OCI-LY1 (cell line): ENCODE measurements around the gene RNF6.

Experiments used
- H2AFZ ChIP-seq: fragments of 200-600 bp; sonication (generic), shearing (Covaris generic); 2 replicates; pipeline ENCODE4 v1.6.0; 2014; ENCODE audit warnings: antibody characterized with exemption, mild to moderate bottlenecking, low read length
- H3F3A ChIP-seq: fragments of 200-600 bp; sonication (generic), shearing (Covaris generic); 2 replicates; pipeline ENCODE4 v1.6.0; 2014; ENCODE audit warnings: mild to moderate bottlenecking, antibody characterized with exemption, low read length, moderate library complexity; ENCODE audit not compliant: insufficient read depth
- H3K27ac ChIP-seq: fragments of 200-600 bp; sonication (generic); 2 replicates; pipeline ENCODE4 v1.5.1; 2014; ENCODE audit warnings: low read length, mixed run types, mild to moderate bottlenecking, low read depth; ENCODE audit not compliant: poor library complexity, severe bottlenecking
- H3K27me3 ChIP-seq: fragments of 200-600 bp; sonication (generic); 2 replicates; pipeline ENCODE4 v1.6.0; 2014; ENCODE audit warnings: antibody characterized with exemption, mild to moderate bottlenecking, low read length, moderate library complexity; ENCODE audit not compliant: insufficient read depth
- H3K36me3 ChIP-seq: fragments of 200-600 bp; sonication (generic); 2 replicates; pipeline ENCODE4 v1.6.1; 2014; ENCODE audit warnings: mild to moderate bottlenecking, antibody characterized with exemption, low read length, moderate library complexity, mixed read lengths; ENCODE audit not compliant: insufficient read depth
- H3K4me1 ChIP-seq: fragments of 200-600 bp; sonication (generic); 2 replicates; pipeline ENCODE4 v1.5.1; 2014; ENCODE audit warnings: mild to moderate bottlenecking, low read length, moderate library complexity; ENCODE audit not compliant: insufficient read depth, severe bottlenecking
- H3K4me2 ChIP-seq: fragments of 200-600 bp; sonication (generic), shearing (Covaris generic); 2 replicates; pipeline ENCODE4 v1.6.1; 2014; ENCODE audit warnings: low read length
- H3K4me3 ChIP-seq: fragments of 200-600 bp; sonication (generic); 2 replicates; pipeline ENCODE4 v1.5.1; 2014; ENCODE audit warnings: low read length, low read depth, mild to moderate bottlenecking, mixed read lengths; ENCODE audit not compliant: poor library complexity, severe bottlenecking
- H3K79me2 ChIP-seq: fragments of 200-600 bp; shearing (Covaris generic); 2 replicates; pipeline ENCODE4 v1.6.1; 2016; ENCODE audit warnings: mixed run types, low read length, mixed read lengths; ENCODE audit not compliant: insufficient read depth
- H3K9ac ChIP-seq: fragments of 200-600 bp; sonication (generic), shearing (Covaris generic); 2 replicates; pipeline ENCODE4 v1.6.1; 2014; ENCODE audit warnings: mild to moderate bottlenecking, low read length, mixed read lengths
- H3K9me2 ChIP-seq: fragments of 200-600 bp; sonication (generic), shearing (Covaris generic); 2 replicates; pipeline ENCODE4 v1.6.1; 2014; ENCODE audit warnings: low read depth, mild to moderate bottlenecking, low read length, mixed read lengths
- H3K9me3 ChIP-seq: fragments of 200-600 bp; shearing (Covaris generic); 2 replicates; pipeline ENCODE4 v1.6.1; 2014; ENCODE audit warnings: low read length, mixed read lengths
- H4K20me1 ChIP-seq: fragments of 200-600 bp; sonication (generic), shearing (Covaris generic); 2 replicates; pipeline ENCODE4 v1.6.0; 2016; ENCODE audit warnings: mild to moderate bottlenecking, low read length; ENCODE audit not compliant: insufficient read depth
- EZH2 ChIP-seq: fragments of 200-600 bp; sonication (generic), shearing (Covaris generic); IDR thresholded peaks from 2 replicates; pipeline ENCODE4 v1.8.0; 2017; ENCODE audit warnings: borderline replicate concordance, mixed run types, mild to moderate bottlenecking, antibody characterized with exemption, low read length, moderate library complexity, mixed read lengths
- TF ChIP-seq, protein P1 (sequence below): fragments of 200-600 bp; sonication (generic), shearing (Covaris generic); IDR thresholded peaks from 2 replicates; pipeline ENCODE4 v1.5.1; 2017; ENCODE audit warnings: mild to moderate bottlenecking, antibody characterized with exemption, low read length, moderate library complexity, mixed read lengths

Gene RNF6

DNA sequence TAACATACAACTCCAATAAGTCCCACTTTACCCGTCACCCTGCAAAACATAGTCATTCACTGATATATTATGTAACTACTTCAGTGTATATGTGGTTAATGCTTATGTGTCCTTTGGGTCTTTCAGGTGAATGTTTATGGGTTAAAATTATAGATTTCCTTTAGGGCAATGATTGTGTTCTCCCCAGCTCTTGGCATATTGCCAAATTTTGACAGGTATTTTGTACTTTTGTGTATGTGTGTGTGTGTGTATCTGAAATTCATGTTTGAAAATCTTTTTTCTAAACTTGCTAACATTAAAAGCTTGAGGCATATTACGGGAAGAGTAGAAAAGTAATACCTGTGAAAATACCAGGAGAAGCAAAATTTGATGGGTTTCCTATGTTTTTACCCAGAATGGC, 40.0 kb upstream of the RNF6 start:
- no peaks in the 10 kb centered on the region for H3K36me3 ChIP-seq
- no peaks in the 10 kb centered on the region for H3K4me1 ChIP-seq
- no peak for TF ChIP-seq EZH2
- TF ChIP-seq, protein P1, sequence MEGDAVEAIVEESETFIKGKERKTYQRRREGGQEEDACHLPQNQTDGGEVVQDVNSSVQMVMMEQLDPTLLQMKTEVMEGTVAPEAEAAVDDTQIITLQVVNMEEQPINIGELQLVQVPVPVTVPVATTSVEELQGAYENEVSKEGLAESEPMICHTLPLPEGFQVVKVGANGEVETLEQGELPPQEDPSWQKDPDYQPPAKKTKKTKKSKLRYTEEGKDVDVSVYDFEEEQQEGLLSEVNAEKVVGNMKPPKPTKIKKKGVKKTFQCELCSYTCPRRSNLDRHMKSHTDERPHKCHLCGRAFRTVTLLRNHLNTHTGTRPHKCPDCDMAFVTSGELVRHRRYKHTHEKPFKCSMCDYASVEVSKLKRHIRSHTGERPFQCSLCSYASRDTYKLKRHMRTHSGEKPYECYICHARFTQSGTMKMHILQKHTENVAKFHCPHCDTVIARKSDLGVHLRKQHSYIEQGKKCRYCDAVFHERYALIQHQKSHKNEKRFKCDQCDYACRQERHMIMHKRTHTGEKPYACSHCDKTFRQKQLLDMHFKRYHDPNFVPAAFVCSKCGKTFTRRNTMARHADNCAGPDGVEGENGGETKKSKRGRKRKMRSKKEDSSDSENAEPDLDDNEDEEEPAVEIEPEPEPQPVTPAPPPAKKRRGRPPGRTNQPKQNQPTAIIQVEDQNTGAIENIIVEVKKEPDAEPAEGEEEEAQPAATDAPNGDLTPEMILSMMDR: no peak
- no peaks in the 10 kb centered on the region for H3K9me2 ChIP-seq
- no peak overlapping the region for H3K27ac ChIP-seq
- H3K4me3 ChIP-seq: no peak overlapping the region
- H3F3A ChIP-seq: no peaks in the 10 kb centered on the region
- H3K79me2 ChIP-seq: peaks cover 5% of the 10 kb centered on the region; the same call in 1 of the 2 replicates
- no peak overlapping the region for H3K9ac ChIP-seq
- no peak overlapping the region for H3K4me2 ChIP-seq
- H2AFZ ChIP-seq: no peak overlapping the region
- 0 out of 2 replicates have a peak, but pooled peaks cover 3% of the 10 kb centered on the region for H4K20me1 ChIP-seq
- no peaks in the 10 kb centered on the region for H3K27me3 ChIP-seq
- no peaks in the 10 kb centered on the region for H3K9me3 ChIP-seq

DNA sequence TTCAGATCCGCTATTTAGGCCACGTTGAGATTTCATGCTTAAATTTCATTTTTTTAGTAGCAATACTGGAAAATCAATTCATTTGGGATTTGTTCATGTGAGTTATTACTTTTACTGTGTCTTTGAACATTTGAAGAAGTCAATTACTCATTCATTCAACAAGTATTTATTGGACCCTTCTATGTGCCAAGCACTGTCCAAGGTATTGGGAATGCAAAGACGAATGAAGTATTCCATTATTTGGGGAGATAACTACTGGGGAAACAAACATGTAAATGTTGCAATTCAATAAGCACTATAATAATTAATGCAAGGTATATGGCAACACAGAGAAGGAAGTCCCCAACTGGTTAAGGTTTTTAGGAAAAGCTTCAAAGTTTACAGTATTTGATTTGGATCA, 37.5 kb upstream of the RNF6 start:
- no peak for TF ChIP-seq EZH2
- TF ChIP-seq, protein P1: no peak
- 0 out of 2 replicates have a peak, but pooled peaks cover 3% of the 10 kb centered on the region for H4K20me1 ChIP-seq

DNA sequence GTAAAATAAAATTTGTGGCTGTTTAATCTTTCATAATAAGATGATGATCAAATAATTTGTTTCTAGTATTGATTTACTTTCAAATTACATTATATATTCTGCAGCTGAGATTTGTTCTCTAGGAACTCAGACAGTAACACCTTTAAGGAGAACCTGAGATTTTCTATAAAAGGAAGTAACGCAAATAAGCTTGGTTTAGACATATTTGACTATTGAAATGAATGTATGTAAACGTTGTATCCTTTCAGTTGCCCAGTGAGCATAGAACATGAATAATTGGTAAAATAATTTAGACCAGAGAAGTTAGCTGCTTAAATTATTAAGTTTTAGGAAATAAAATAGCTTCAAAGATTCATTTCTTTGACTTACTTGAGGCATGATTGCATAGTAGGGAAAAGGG, 34.9 kb upstream of the RNF6 start:
- no peaks in the 10 kb centered on the region for H3K27me3 ChIP-seq
- no peak overlapping the region for H3K9ac ChIP-seq
- H3K9me2 ChIP-seq: no peaks in the 10 kb centered on the region
- no peak overlapping the region for H2AFZ ChIP-seq
- no peak overlapping the region for H3K27ac ChIP-seq
- 0 out of 2 replicates have a peak, but pooled peaks cover 3% of the 10 kb centered on the region for H4K20me1 ChIP-seq
- no peaks in the 10 kb centered on the region for H3F3A ChIP-seq
- H3K4me2 ChIP-seq: no peak overlapping the region
- peaks cover 18% of the 10 kb centered on the region for H3K4me1 ChIP-seq
- H3K9me3 ChIP-seq: no peaks in the 10 kb centered on the region
- no peak overlapping the region for H3K4me3 ChIP-seq
- TF ChIP-seq EZH2: no peak
- TF ChIP-seq, protein P1: no peak
- H3K36me3 ChIP-seq: no peaks in the 10 kb centered on the region
- H3K79me2 ChIP-seq: 0 out of 2 replicates have a peak, but pooled peaks cover 2% of the 10 kb centered on the region

More for the DNA sequence above, 37.5 kb upstream of the RNF6 start:
- Histone ChIP-seq H3F3A (no peaks in the 10 kb centered on the region), H3K4me1 (peaks cover 14% of the 10 kb centered on the region), H3K79me2 (peaks cover 4% of the 10 kb centered on the region; the same call in 1 of the 2 replicates), H3K36me3 (no peaks in the 10 kb centered on the region), H3K27me3 (no peaks in the 10 kb centered on the region), H3K9ac (no peak overlapping the region), H3K9me2 (no peaks in the 10 kb centered on the region), H3K27ac (no peak overlapping the region), H3K9me3 (no peaks in the 10 kb centered on the region), H2AFZ (no peak overlapping the region), H3K4me2 (no peak overlapping the region), H3K4me3 (no peak overlapping the region)
